ENCODE measurements around the gene SSBP1. TPM values are rescaled to one million over a fixed set of nuclear protein-coding genes. Genes with fewer than 3 reads are reported as not detected.
A peak's percentile ranks its signal among the peaks of the same experiment; 100 is the strongest.

Gene SSBP1
- total and polyA plus RNA-seq, 9 donors: 79.3 to 228 (median 92.3) TPM

- intact Hi-C loops (cut with DNase I): no loop called here
- WGBS, 3 donors: 100% methylated on average over 1 of the region's 1 CpG
- no peak for DNase-seq
Observed at GRCh38 chr7:141698247-141699015, 39.7 kb upstream of the SSBP1 start.

GRCh38 chr7:141699860-141700259 is 38.3 kb upstream of the SSBP1 start:
- 74 to 80% (median 78%) methylated on average over 3 of the region's 3 CpGs for WGBS, 3 donors
- no peak for DNase-seq

More at GRCh38 chr7:141698247-141699015, 39.7 kb upstream of the SSBP1 start:
- Histone ChIP-seq H3K9me3 (no peaks in the 10 kb centered on the region), H3K36me3 (no peaks in the 10 kb centered on the region), H3K4me3 (no peak overlapping the region), H3K27me3 (no peaks in the 10 kb centered on the region), H3K27ac (no peak overlapping the region), H3K4me1 (ENCODE audit: insufficient read depth) (no peaks in the 10 kb centered on the region)
- TF ChIP-seq EP300 (IDR thresholded peaks at IDR 0.05): no peak
- TF ChIP-seq CTCF (IDR thresholded peaks at IDR 0.05): no peak
- no peak for TF ChIP-seq POLR2A (IDR thresholded peaks at IDR 0.05)

GRCh38 chr7:141700296-141700847 is 37.8 kb upstream of the SSBP1 start:
- Histone ChIP-seq H3K9me3 (no peaks in the 10 kb centered on the region), H3K27me3 (no peaks in the 10 kb centered on the region), H3K36me3 (no peaks in the 10 kb centered on the region), H3K27ac (no peak overlapping the region), H3K4me3 (no peak overlapping the region), H3K4me1 (ENCODE audit: insufficient read depth) (no peaks in the 10 kb centered on the region)
- TF ChIP-seq POLR2A (IDR thresholded peaks at IDR 0.05) (no peak), EP300 (IDR thresholded peaks at IDR 0.05) (no peak), CTCF (IDR thresholded peaks at IDR 0.05) (no peak)
- DNase-seq: no peak
- WGBS, 3 donors: 73 to 77% (median 75%) methylated on average over 5 of the region's 5 CpGs
- intact Hi-C loops (cut with DNase I): no loop called here

More at GRCh38 chr7:141699860-141700259, 38.3 kb upstream of the SSBP1 start:
- no peaks in the 10 kb centered on the region for H3K27me3 ChIP-seq
- H3K9me3 ChIP-seq: no peaks in the 10 kb centered on the region
- no peak overlapping the region for H3K4me3 ChIP-seq
- intact Hi-C loops (cut with DNase I): no loop called here
- no peak overlapping the region for H3K27ac ChIP-seq
- no peaks in the 10 kb centered on the region for H3K36me3 ChIP-seq
- TF ChIP-seq CTCF (IDR thresholded peaks at IDR 0.05): no peak
- no peak for TF ChIP-seq EP300 (IDR thresholded peaks at IDR 0.05)
- TF ChIP-seq POLR2A (IDR thresholded peaks at IDR 0.05): no peak
- H3K4me1 ChIP-seq (ENCODE audit: insufficient read depth): no peaks in the 10 kb centered on the region

GRCh38 chr7:141700848-141701371 is 37.2 kb upstream of the SSBP1 start:
- peak in 1 of 5 donors; percentile 20 for DNase-seq
- intact Hi-C loops (cut with DNase I): no loop called here
- WGBS, 3 donors: 20 to 21% (median 20%) methylated on average over 20 of the region's 20 CpGs
- Histone ChIP-seq H3K36me3 (no peaks in the 10 kb centered on the region), H3K27ac (peak overlapping the region; percentile 77 to 85), H3K27me3 (no peaks in the 10 kb centered on the region), H3K4me3 (peak overlapping the region; percentile 64), H3K9me3 (no peaks in the 10 kb centered on the region), H3K4me1 (ENCODE audit: insufficient read depth) (no peaks in the 10 kb centered on the region)
- TF ChIP-seq POLR2A (IDR thresholded peaks at IDR 0.05): no peak
- TF ChIP-seq CTCF (IDR thresholded peaks at IDR 0.05): no peak
- TF ChIP-seq EP300 (IDR thresholded peaks at IDR 0.05): no peak

All from ovary (tissue), 9 donors.